AG04450 (cell line): ENCODE data around the gene EHMT1. TPM values are rescaled to one million over a fixed set of nuclear protein-coding genes. Genes with fewer than 3 reads are reported as not detected.
"Not testable (repeated sequence)": the region's sequence is repeated elsewhere in the genome, so short reads cannot be mapped to it uniquely, and the experiment has no call there.

Experiments
- CTCF ChIA-PET: fragments of 300-600, 350-600 bp; formaldehyde crosslinking; extraction: SDS; loops from one replicate; lab custom pipeline; 2022; ENCODE audit warnings: antibody characterized with exemption, inconsistent platforms; lab: Charles Lee
- POLR2A ChIA-PET: fragments of 350-600 bp; formaldehyde crosslinking; extraction: SDS; loops from one replicate; lab custom pipeline; 2021; ENCODE audit warnings: antibody characterized with exemption, inconsistent platforms; lab: Yijun Ruan, JAX
- DNase-seq: peaks from one replicate; pipeline ENCODE4 v3.0.0-alpha.2; 2011; ENCODE audit warnings: low read depth, low spot score
- H3K27ac ChIP-seq: one replicate; pipeline ENCODE4 v1.5.1; 2012; ENCODE audit warnings: low read depth, low read length, control low read depth
- H3K27me3 ChIP-seq: one replicate; pipeline ENCODE4 v1.6.0; 2012; ENCODE audit warnings: low read length; ENCODE audit not compliant: control insufficient read depth, insufficient read depth
- H3K4me3 ChIP-seq: 2 replicates; pipeline ENCODE4 v1.5.1; 2011; ENCODE audit warnings: mild to moderate bottlenecking, low read depth, low read length, control low read depth
- H3K9me3 ChIP-seq: 2 replicates; pipeline ENCODE4 v1.5.1; 2012; ENCODE audit warnings: low read length; ENCODE audit not compliant: control insufficient read depth, insufficient read depth
- CTCF ChIP-seq: IDR thresholded peaks from 2 replicates; pipeline ENCODE4 v1.5.1; 2011; ENCODE audit warnings: low read depth, low read length, control low read depth, inconsistent platforms
- polyA plus RNA-seq: library from polyadenylated mRNA; depleted of rRNA; stranded (reverse); fragments of >200 nt; gene quantifications from 2 replicates; pipeline ENCODE4 v1.2.3, GENCODE V29; 2011

The EHMT1 gene
- polyA plus RNA-seq, 1 experiment: 26.1 TPM

DNA sequence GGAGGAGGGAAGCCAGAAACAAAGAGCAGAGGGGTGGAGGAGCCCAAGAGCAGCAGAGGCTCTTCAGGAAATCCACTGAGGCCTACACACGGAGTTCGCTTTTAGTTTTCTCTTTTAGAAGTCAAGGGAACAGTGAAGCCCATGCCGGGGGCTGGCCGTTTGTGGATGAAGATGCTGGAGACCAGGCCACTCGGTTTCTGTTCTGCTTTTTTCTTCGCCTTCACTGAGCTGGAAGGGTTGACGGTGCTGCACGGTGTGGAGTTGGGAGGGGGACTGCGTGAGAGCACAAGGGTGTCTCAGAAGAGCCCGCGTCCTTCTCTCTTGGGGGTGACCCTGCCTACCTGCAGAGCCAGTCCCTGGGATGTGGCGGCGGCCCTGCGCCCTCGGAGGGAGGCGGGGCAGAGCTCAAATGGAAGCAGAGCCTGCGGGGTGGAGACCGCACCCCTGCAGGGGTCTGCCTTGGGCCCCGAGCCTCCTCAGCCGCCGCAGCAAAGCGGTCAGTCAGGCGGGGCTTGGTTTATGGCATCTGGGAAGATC lies 190.3 kb downstream of the EHMT1 start:
- CTCF ChIA-PET: no interaction called here
- Histone ChIP-seq H3K9me3 (peaks cover 5% of the 10 kb centered on the region; the same call in 1 of the 2 replicates), H3K4me3 (no peak overlapping the region), H3K27me3 (no peaks in the 10 kb centered on the region), H3K27ac (no peak overlapping the region)
- no peak for DNase-seq
- no peak for TF ChIP-seq CTCF
- POLR2A ChIA-PET: no interaction called here

GRCh38 chr9:137809726-137810450 lies 191.1 kb downstream of the EHMT1 start:
- H3K9me3 ChIP-seq, POLR2A ChIA-PET, CTCF ChIA-PET, DNase-seq, H3K27me3 ChIP-seq, H3K27ac ChIP-seq, H3K4me3 ChIP-seq: not testable (repeated sequence)

DNA sequence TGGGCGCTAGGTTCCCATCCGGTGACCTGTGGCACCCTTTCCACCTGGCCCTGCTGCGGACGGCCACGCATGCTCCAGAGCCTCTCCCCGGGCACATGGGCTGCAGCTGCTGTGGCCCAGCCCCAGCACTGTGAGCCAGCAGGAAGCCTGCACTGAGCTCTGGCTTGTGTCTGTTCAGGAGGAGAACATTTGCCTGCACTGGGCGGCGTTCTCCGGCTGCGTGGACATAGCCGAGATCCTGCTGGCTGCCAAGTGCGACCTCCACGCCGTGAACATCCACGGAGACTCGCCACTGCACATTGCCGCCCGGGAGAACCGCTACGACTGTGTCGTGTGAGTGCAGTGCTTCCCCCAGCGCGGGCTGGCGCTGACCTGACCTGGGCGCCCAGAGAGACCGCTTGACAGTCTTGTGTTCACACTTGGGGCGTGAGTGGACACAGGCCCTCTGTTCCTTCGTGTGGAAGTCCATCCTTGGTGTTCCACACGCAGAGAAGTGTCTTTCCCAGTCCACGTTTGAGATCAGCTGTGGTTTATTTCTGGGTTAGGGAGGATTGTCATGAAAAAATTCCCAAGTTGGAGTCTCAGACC lies 192.6 kb downstream of the EHMT1 start:
- no peak for DNase-seq
- CTCF ChIA-PET: no interaction called here
- Histone ChIP-seq H3K4me3 (no peak overlapping the region), H3K27me3 (no peaks in the 10 kb centered on the region), H3K9me3 (peaks cover 5% of the 10 kb centered on the region; the same call in 1 of the 2 replicates), H3K27ac (no peak overlapping the region)
- no peak for TF ChIP-seq CTCF
- POLR2A ChIA-PET: no interaction called here

DNA sequence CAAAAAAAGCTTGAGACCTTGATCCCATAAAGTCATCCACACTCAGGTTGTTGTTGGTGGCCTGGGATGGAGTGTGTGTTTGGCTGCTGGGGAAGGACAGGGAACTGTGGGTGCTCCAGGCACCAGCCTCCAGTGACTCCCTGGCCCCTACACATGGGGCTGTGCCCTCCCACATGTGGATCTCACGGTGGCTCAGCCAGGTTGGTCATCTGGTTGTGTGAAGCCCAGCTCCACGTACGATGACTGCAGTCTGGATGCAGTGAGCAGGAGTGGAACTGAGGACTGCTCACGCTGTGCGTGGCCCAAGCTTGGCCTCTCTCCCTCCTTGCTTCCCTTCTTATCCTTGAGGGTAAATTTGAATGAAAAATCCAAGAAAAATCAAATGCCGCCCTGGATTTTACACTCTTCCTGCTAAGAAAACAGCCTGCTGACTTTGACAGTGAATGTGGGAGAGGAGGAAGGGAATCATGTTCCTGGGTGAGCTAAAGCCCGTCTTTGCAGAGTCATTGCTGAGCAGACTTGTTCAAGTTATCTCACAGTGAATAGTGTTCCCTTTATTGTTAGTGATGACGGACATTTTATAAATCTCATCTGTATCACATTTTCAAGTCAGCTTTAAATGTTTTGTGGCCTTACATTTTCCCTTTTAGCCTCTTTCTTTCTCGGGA lies 193.7 kb downstream of the EHMT1 start:
- CTCF ChIA-PET: no interaction called here

DNA sequence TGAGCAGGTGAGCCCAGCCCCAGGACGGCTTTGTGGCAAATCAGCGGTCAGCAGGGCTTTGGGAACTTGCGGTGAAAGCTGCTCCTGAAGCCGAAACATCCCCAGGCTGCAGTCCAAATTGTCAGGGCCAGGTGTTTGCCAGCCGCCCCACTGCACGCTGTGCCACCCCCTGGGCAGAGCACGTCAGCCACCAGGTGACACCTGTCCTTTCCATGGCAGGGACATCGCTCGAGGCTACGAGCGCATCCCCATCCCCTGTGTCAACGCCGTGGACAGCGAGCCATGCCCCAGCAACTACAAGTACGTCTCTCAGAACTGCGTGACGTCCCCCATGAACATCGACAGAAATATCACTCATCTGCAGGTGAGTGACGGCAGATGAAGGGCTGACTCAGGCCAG lies 194.4 kb downstream of the EHMT1 start:
- Histone ChIP-seq H3K4me3 (no peak overlapping the region), H3K27ac (no peak overlapping the region), H3K27me3 (no peaks in the 10 kb centered on the region), H3K9me3 (peaks cover 5% of the 10 kb centered on the region; the same call in 1 of the 2 replicates)
- POLR2A ChIA-PET: no interaction called here
- CTCF ChIA-PET: no interaction called here
- TF ChIP-seq CTCF: no peak
- DNase-seq: no peak

More for the DNA sequence above, 193.7 kb downstream of the EHMT1 start:
- TF ChIP-seq CTCF: no peak
- Histone ChIP-seq H3K27me3 (no peaks in the 10 kb centered on the region), H3K27ac (no peak overlapping the region), H3K4me3 (no peak overlapping the region), H3K9me3 (peaks cover 5% of the 10 kb centered on the region; the same call in 1 of the 2 replicates)
- DNase-seq: no peak
- POLR2A ChIA-PET: no interaction called here
